ENCODE data around the gene WBP1L. TPM values are rescaled to one million over a fixed set of nuclear protein-coding genes. Genes with fewer than 3 reads are reported as not detected.
A peak's percentile ranks its signal among the peaks of the same experiment; 100 is the strongest.
"Not testable (repeated sequence)": the region's sequence is repeated elsewhere in the genome, so short reads cannot be mapped to it uniquely, and the experiment has no call there.

Gene WBP1L
- 11.6 TPM for polyA plus RNA-seq (2012; ENCODE audit: insufficient read depth, insufficient read length)

DNA sequence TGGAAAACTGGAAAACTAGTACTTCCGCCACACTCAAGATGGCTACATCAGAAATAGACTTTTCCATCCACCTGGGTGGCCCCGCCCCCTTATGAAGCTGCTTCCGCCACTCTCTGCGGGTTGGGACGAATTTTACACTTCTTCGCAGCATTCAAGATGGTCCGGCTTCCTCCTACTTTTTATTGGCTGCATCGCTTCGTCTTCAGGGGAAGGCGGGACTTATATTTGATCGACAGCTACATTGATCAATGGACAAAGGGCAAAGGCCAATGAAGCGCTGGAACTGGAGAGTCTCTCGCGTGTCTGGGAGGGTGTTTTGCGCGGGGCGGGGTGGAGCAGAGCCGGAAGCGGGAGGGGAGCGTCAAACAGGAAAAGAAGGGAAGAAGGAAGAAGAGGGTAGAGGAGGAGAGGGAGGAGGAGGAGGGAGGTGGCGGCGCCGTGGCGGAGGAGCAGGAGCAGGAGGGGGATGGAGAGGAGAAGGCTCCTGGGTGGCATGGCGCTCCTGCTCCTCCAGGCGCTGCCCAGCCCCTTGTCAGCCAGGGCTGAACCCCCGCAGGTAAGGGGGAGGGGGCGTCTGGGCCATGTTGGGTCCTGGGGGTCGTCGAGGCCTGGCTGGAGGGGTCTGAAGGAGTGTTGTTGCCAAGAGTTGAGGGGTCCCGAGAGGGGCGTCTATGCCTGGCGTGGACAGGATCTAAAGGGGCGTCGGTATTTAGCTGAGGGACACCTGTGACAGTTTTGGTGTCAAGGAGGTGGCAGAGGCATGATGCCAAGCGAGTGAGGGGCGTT is at the start of gene WBP1L:
TSS of gene WBP1L (plus strand) at position 361 of the 786 bp plus-strand sequence. CDS start at position 467, 106 bp downstream.
- DNase-seq (ENCODE audit: low read depth, low spot score), result peak; percentile 99
- H3K4me3 ChIP-seq (ENCODE audit: low read length), result peak within 1 kb of the TSS; percentile 97

DNA sequence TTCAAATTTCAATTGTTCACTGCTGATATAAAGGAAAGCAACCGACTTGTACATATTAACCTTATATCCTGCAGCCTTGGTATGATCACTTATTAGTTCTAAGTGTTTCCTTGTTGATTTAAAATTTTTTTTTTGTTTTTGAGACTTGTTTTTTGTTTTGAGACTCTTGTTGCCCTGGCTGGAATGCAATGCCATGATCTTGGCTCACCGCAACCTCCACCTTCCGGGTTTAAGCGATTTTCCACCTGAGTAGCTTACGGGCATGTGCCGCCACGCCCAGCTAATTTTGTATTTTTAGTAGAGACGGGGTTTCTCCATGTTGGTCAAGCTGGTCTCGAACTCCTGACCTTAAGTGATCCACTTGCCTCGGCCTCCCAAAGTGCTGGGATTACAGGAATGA is 48.3 kb upstream of the WBP1L start:
- not testable (repeated sequence) for DNase-seq (ENCODE audit: low read depth, low spot score); H3K4me3 ChIP-seq (ENCODE audit: low read length)

DNA sequence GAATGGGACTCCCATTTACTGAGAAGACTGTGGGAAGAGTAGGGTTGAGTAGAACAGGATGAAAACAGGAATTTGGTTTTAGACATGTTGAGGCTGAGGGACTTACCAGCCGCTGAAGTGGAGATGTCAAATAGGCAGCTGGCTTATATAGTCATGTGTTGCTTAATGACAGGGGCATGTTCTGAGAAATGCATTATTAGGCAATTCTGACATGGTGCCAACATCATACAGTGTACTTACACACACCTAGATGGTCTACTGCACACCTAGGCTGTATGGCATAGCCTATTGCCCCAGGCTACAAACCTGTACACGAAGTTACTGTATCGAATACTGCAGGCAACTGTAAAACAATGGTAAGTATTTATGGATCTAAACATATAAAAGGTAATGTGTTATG is 47.0 kb upstream of the WBP1L start:
- DNase-seq (ENCODE audit: low read depth, low spot score), result no peak
- no peak overlapping the region for H3K4me3 ChIP-seq (ENCODE audit: low read length)

DNA sequence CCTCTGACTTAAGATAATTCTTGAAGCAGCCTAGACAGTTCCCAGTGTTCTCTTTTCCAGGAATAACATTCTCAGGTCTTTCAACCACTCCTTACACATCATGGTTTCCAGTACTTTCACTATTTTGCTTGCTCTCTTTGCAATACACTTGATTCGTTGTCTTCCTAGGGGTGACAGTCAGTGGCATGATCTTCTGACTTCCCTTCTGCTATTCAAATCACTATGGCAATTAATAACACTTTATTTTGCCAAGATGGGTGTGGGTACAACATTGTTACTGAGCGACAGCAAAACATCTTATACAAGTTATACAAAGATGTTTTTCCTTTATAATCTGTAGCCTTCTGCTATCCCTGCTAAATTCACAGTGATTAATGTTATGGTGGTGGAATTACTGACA is 44.9 kb upstream of the WBP1L start:
- no peak overlapping the region for H3K4me3 ChIP-seq (ENCODE audit: low read length)
- DNase-seq (ENCODE audit: low read depth, low spot score), result no peak

GRCh38 chr10:102701272-102701671 is 42.5 kb upstream of the WBP1L start:
- DNase-seq (ENCODE audit: low read depth, low spot score), result no peak
- no peak overlapping the region for H3K4me3 ChIP-seq (ENCODE audit: low read length)

DNA sequence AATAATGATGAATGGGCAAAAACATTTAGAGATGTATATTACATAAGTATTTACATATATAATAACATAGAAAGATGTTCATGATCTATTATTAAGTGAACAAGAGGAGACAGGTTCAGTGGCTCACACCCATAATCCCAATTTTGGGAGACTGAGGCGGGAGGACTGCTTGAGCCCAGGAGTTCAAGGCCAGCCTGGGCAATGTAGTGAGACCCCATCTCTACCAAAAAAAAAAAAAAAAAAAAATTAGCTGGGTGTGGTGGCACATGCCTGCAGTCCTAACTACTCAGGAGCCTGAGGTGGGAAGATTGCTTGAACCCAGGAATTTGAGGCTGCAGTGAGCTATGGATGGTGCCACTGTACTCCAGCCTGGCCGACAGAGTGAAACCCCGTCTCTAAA is 42.0 kb upstream of the WBP1L start:
- no peak overlapping the region for H3K4me3 ChIP-seq (ENCODE audit: low read length)
- DNase-seq (ENCODE audit: low read depth, low spot score), result no peak

DNA sequence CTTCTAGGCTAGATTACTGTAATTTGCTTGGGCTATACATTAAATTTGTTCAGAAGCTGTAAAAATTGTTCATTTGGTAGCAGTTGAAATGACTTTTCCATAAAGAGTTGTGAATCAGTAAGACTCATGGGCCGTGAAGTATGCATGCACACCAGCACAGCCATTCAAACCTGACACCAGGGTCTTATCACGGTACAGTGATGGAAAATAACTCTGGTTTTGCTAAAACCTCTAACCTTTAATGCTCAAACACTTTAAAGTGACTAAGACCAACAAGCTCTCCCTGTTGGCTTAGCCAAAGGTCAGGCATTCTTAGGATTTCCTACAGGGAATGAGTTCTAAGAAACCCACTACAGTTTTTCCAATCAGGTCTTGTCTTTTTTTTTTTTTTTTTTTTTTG is 41.0 kb upstream of the WBP1L start:
- H3K4me3 ChIP-seq (ENCODE audit: low read length), result no peak overlapping the region
- no peak for DNase-seq (ENCODE audit: low read depth, low spot score)

DNA sequence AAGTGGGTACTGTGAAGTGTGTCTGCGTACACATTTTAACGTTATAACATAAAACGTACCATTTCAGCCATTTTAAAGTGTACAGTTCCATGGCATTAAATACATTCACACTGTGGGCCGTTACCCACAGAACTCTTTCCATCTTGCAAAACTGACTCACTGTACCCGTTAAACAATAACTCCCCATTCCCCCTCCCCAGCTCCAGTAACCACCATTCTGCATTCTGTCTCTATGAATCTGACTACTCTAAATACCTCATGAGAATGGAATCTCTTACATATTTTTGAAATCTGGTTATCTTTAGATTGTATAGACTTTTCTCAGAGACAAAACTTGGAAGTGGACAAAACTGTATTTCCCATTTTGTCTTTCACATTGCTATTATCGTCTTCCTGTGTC is 38.8 kb upstream of the WBP1L start:
- no peak for DNase-seq (ENCODE audit: low read depth, low spot score)
- H3K4me3 ChIP-seq (ENCODE audit: low read length), result no peak overlapping the region

GRCh38 chr10:102705531-102705930 is 38.2 kb upstream of the WBP1L start:
- DNase-seq (ENCODE audit: low read depth, low spot score), result no peak
- no peak overlapping the region for H3K4me3 ChIP-seq (ENCODE audit: low read length)

DNA sequence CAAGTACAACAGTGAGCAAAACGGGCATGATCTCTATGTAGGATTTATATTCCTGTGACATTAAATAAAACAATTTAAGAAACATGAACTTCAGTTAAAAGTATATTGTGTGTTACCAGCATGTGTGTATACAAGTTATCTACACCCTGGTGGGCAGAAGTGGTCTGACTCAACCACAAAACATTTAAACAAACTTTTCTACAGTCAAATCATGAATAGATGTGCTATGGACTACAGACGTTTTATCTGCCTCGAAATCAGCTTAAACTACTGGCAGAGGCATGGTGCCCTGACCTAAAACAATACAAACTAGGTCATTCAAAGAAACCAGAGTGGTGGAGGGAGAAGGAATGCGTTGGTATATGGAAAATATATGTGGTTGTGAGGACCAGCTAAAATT is 33.1 kb upstream of the WBP1L start:
- no peak overlapping the region for H3K4me3 ChIP-seq (ENCODE audit: low read length)
- DNase-seq (ENCODE audit: low read depth, low spot score), result peak; percentile 28

DNA sequence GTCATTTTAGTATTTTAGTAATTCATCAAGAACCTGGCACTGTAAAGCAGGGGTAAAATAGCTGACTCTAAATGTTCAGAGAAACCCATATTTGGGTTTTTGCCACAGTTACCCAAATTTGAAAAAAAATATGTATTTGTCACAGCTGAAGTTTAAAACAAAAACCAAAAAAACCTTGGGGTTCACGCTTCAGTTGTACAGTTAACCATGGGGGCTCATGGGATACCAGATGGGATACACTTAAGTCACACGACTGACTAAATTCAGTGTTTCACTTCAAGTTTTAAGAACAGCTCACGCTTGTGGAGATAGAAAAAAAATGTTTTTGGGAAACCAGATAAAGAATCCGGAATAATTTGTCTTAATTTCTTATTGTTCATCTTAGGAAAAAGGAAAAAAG is 31.7 kb upstream of the WBP1L start:
- no peak overlapping the region for H3K4me3 ChIP-seq (ENCODE audit: low read length)
- no peak for DNase-seq (ENCODE audit: low read depth, low spot score)

- peak overlapping the region; percentile 95 for H3K4me3 ChIP-seq (ENCODE audit: low read length)
These were observed 30.8 kb upstream of the WBP1L start for GRCh38 chr10:102712843-102713538.

GRCh38 chr10:102713539-102713813 is 30.3 kb upstream of the WBP1L start:
- peak overlapping the region; percentile 95 for H3K4me3 ChIP-seq (ENCODE audit: low read length)
- no peak for DNase-seq (ENCODE audit: low read depth, low spot score)

More at GRCh38 chr10:102712843-102713538, 30.8 kb upstream of the WBP1L start:
- no peak for DNase-seq (ENCODE audit: low read depth, low spot score)

- DNase-seq (ENCODE audit: low read depth, low spot score), result peak; percentile 96
- H3K4me3 ChIP-seq (ENCODE audit: low read length), result peak within 1 kb of the TSS; percentile 95
These were observed 29.7 kb upstream of the WBP1L start, which contains the start of gene ARL3 for GRCh38 chr10:102713814-102714620. TSS of gene ARL3 (minus strand) at chr10:102714397. CDS start at chr10:102714275, 122 bp downstream.

DNA sequence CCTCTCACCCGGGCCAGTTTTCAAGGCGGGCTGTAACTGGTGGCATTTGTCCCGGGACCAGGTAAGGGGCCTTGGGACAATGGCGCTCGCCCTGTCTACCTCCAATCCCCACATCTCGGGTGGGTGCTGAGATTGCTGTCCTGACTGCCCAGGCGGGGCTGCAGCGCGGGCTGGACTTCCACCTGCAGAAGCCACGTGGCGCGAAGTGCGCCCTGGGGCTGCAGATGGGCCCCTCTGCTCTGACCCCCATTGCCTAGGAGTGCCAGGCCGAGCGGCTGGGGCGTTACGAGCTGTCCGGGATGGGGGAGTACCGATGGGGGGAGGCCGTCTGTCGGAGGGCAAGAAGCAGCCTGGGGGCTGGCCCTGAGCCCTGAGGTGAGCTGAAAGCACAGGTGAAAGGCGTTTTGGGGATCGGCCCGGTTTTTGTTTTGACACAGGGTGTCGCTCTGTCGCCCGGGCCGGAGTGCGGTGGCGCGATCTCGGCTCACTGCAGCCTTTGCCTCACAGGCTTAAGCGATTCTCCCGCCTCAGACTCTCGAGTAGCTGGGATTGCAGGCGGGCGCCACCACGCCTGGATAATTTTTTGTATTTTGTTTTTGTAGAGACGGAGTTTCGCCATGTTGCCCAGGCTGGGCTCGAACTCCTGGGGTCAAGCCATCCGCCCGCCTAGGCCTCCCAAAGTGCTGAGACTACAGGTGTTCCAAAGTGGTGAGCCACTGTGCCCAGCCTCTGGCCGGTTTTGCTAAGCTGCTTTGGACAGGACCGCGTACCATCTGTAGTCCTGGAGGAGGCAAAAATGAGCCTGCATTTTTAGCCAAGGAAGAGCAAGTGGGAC is 28.9 kb upstream of the WBP1L start, which contains the start of gene SFXN2:
TSS of gene SFXN2 (plus strand) at position 16 of the 835 bp plus-strand sequence. CDS start 12,001 bp downstream, outside the sequence.
- DNase-seq (ENCODE audit: low read depth, low spot score), result no peak

GRCh38 chr10:102715880-102716279 is 27.9 kb upstream of the WBP1L start:
- no peak for DNase-seq (ENCODE audit: low read depth, low spot score)
- peak overlapping the region; percentile 95 for H3K4me3 ChIP-seq (ENCODE audit: low read length)

More for the DNA sequence above, 28.9 kb upstream of the WBP1L start, which contains the start of gene SFXN2:
- H3K4me3 ChIP-seq (ENCODE audit: low read length), result peak within 1 kb of the TSS; percentile 95

DNA sequence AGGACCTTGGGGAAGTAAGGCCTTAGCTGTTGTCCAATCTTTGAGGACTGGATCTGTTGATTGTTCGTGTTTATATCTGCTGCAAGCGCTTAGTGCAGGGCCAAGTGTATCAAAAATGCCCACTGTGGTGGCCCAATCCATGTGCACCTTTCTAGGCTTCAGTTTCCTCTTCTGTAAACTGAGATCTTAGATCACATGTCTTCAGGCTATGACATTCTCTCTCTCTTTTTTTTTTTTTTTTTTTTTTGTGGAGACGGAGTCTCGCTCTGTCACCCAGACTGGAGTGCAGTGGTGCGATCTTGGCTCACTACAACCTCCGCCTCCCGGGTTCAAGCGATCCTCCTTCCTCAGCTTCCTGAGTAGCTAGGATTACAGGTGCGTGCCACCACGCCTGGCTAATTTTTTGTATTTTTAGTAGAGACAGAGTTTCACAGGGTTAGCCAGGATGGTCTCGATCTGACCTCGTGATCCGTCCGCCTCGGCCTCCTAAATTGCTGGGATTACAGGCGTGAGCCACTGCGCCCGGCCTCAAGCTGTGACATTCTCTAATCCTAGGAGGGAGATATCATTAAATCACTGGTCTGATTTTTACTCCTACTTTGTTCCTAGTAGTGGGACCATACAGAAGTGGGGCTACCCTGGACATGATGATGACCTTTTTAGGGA is 26.7 kb upstream of the WBP1L start:
- H3K4me3 ChIP-seq (ENCODE audit: low read length); DNase-seq (ENCODE audit: low read depth, low spot score): not testable (repeated sequence)

DNA sequence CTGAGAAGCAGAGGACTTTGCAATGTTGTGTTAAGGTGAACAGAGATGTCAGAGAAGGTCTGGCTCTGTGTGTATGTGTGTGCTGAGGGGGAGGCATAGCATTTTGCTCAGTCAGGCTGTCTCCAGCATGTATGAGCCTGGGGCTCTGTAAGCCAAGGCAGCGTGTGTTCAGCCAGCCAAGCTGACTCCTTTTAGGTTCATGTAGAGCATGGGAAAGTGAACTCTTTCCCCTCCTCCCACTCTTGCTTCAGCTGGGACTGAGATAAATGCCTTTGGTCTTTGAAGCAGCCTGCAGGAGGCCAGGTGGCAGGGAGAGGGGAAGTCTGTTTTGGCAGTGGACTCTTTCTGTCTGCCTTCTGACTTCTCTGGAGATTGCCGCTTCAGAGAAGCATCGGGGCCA is 25.5 kb upstream of the WBP1L start:
- DNase-seq (ENCODE audit: low read depth, low spot score), result peak; percentile 78
- peak overlapping the region; percentile 7; the same call in 1 of the 2 replicates for H3K4me3 ChIP-seq (ENCODE audit: low read length)
